Measurements from ENCODE around the gene SHOC2. TPM values are rescaled to one million over a fixed set of nuclear protein-coding genes. Genes with fewer than 3 reads are reported as not detected.

SHOC2 gene
- total and polyA plus RNA-seq, 2 of the 4 experiments (the other 2 are of a cell fraction): 13.4 to 47.5 TPM

GRCh38 chr10:110931769-110932381 is 12.5 kb downstream of the SHOC2 start:
- Histone ChIP-seq H3K4me3 (ENCODE audit: insufficient read depth, low read depth, low read length) (no peak overlapping the region), H3K4me2 (ENCODE audit: low read depth, low read length) (no peak overlapping the region), H3K4me1 (ENCODE audit: control insufficient read depth, insufficient read depth, low read length) (peaks cover 5% of the 10 kb centered on the region), H3K56ac (ENCODE audit: extremely low read depth, insufficient read depth, low read length) (no peak overlapping the region), H2AK5ac (ENCODE audit: low read depth, low read length) (no peak overlapping the region), H4K5ac (ENCODE audit: low read depth, low read length) (no peak overlapping the region), H3K14ac (replicated peaks; ENCODE audit: low read depth, low read length) (no peak overlapping the region), H3K18ac (ENCODE audit: low read depth, low read length) (no peak overlapping the region), H4K8ac (ENCODE audit: low read depth in 2 of 2, low read length in 2 of 2) (no peak overlapping the region), H2BK5ac (ENCODE audit: low read depth, low read length, poor library complexity, severe bottlenecking) (no peak overlapping the region), H2BK120ac (ENCODE audit: low read depth, low read length) (no peak overlapping the region), H4K20me1 (ENCODE audit: insufficient read depth, low read length) (peaks cover 54% of the 10 kb centered on the region), H3K79me1 (ENCODE audit: low read depth in 1 of 2, low read length in 2 of 2) (peaks cover 14 to 43% of the 10 kb centered on the region in 2 experiments), H3K9me3 (ENCODE audit: control insufficient read depth, insufficient read depth, low read length) (no peaks in the 10 kb centered on the region), H3K27me3 (ENCODE audit: control insufficient read depth, insufficient read depth, low read length) (no peaks in the 10 kb centered on the region), H3K9me1 (ENCODE audit: insufficient read depth, low read length) (peaks cover 12% of the 10 kb centered on the region), H2BK15ac (ENCODE audit: low read depth, low read length) (no peak overlapping the region), H3K36me3 (ENCODE audit: control insufficient read depth, insufficient read depth, low read length) (peaks cover 2% of the 10 kb centered on the region; the same call in 1 of the 2 replicates), H3K9ac (ENCODE audit: low read depth, low read length) (no peak overlapping the region), H3K27ac (ENCODE audit: insufficient read depth, low read length) (no peak overlapping the region), H4K91ac (ENCODE audit: insufficient read depth, low read depth, low read length) (no peak overlapping the region), H2AK9ac (replicated peaks; ENCODE audit: low read depth, low read length, poor library complexity) (no peak overlapping the region), H2AFZ (replicated peaks; ENCODE audit: low read length, poor library complexity) (no peak overlapping the region), H2BK20ac (ENCODE audit: low read depth, low read length) (no peak overlapping the region), H3K4ac (ENCODE audit: low read depth, low read length) (no peak overlapping the region), H3K23ac (ENCODE audit: low read depth, low read length) (no peak overlapping the region)
- ChIA-PET CTCF (no interaction called here), POLR2A (ENCODE audit: unreplicated experiment) (no interaction called here)
- TF ChIP-seq CHD1 (IDR thresholded peaks at IDR 0.05; ENCODE audit: low read depth, low read length): no peak
- TF ChIP-seq MAZ (IDR thresholded peaks at IDR 0.05; ENCODE audit: borderline replicate concordance, low read depth, low read length): no peak
- no peak for TF ChIP-seq RFX5 (IDR thresholded peaks at IDR 0.05; ENCODE audit: low read depth, low read length)
- TF ChIP-seq RCOR1 (IDR thresholded peaks at IDR 0.05; ENCODE audit: insufficient replicate concordance, low read length): no peak
- TF ChIP-seq MXI1 (IDR thresholded peaks at IDR 0.05; ENCODE audit: borderline replicate concordance, low read depth, low read length): no peak
- TF ChIP-seq, protein P1, sequence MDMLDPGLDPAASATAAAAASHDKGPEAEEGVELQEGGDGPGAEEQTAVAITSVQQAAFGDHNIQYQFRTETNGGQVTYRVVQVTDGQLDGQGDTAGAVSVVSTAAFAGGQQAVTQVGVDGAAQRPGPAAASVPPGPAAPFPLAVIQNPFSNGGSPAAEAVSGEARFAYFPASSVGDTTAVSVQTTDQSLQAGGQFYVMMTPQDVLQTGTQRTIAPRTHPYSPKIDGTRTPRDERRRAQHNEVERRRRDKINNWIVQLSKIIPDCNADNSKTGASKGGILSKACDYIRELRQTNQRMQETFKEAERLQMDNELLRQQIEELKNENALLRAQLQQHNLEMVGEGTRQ (IDR thresholded peaks at IDR 0.05; ENCODE audit: low read depth, low read length): no peak
- no peak for TF ChIP-seq POLR2A (IDR thresholded peaks at IDR 0.05; ENCODE audit: low read depth, low read length)
- no peak for TF ChIP-seq RAD21 (IDR thresholded peaks at IDR 0.05; ENCODE audit: low read length)
- no peak for TF ChIP-seq BHLHE40 (IDR thresholded peaks at IDR 0.05; ENCODE audit: low read depth, low read length)
- TF ChIP-seq ELK1 (IDR thresholded peaks at IDR 0.05; ENCODE audit: borderline replicate concordance, low read depth, low read length): no peak
- no peak for TF ChIP-seq NFE2L2 (IDR thresholded peaks at IDR 0.05; ENCODE audit: low read depth, low read length)
- no peak for TF ChIP-seq SMC3 (IDR thresholded peaks at IDR 0.05; ENCODE audit: low read depth, low read length)
- no peak for TF ChIP-seq FOS (IDR thresholded peaks at IDR 0.05; ENCODE audit: low read depth, low read length)
- in situ Hi-C loops (cut with MboI; ENCODE audit: low sequenced_read_pairs): no loop called here
- DNase-seq (no peak), ATAC-seq (ENCODE audit: low read depth) (no peak)
- WGBS, 2 experiments (ENCODE audit: extremely low coverage in 2 of 2, insufficient read length in 1 of 2): no CpG with 5 or more reads among the region's 1 CpG
- intact Hi-C loops (cut with micrococcal nuclease): loop anchor here (5.0 kb wide), 1 partner anchor 55 kb away; no protein-coding TSS in a partner anchor
- BruUV-seq (replicated peaks): no TSS peak
- dilution Hi-C loops (cut with HindIII; ENCODE audit: low sequenced_read_pairs, unreplicated experiment): no loop called here

All from IMR-90 (cell line).